ENCODE results near the gene CFAP52. TPM values are rescaled to one million over a fixed set of nuclear protein-coding genes. Genes with fewer than 3 reads are reported as not detected.
"Not testable (repeated sequence)": the region's sequence is repeated elsewhere in the genome, so short reads cannot be mapped to it uniquely, and the experiment has no call there.

Gene CFAP52
- polyA plus RNA-seq, result not detected

- Mint-ChIP-seq H3K36me3 (peaks cover 2% of the 10 kb centered on the region), H3K4me3 (peak within 1 kb of the TSS; percentile 97 to 100 (median 98)), H3K4me1 (peaks cover 14 to 33% (median 17%) of the 10 kb centered on the region in 3 donors), H3K27me3 (peaks cover 2% of the 10 kb centered on the region), H3K9me3 (no peaks in the 10 kb centered on the region), H3K27ac (peak within 1 kb of the TSS; percentile 95 to 97 (median 96))
These were observed at the start of gene CFAP52 for GRCh38 chr17:9576521-9577372. TSS of gene CFAP52 (plus strand) at chr17:9576642. CDS start at chr17:9576696, 54 bp downstream.

DNA sequence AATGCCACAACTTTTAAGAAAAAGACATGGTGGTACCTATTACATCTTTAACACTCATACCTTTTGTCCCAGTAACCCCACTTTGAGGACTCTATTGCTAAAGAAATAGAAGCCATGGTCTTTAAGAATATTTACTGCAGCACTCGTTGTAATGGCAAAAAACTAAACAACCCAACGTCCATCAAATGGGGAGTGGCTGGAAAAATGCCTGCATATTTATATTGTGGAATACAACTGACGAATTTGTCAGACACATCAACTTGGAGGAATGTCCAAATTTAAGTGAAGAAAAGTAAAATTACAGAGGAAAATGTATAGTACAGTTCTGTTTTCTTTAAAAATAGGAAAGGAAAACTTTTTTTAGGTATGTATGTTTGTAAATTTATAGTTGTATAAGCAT lies 48.7 kb upstream of the CFAP52 start:
- H3K27me3 Mint-ChIP-seq, result no peaks in the 10 kb centered on the region
- H3K9me3 Mint-ChIP-seq, result no peaks in the 10 kb centered on the region

GRCh38 chr17:9529033-9529700 lies 47.3 kb upstream of the CFAP52 start:
- Mint-ChIP-seq H3K27me3 (no peaks in the 10 kb centered on the region), H3K4me1 (peaks cover 0 to 2% (median 0%) of the 10 kb centered on the region in 3 donors), H3K27ac (no peak overlapping the region), H3K36me3 (peaks cover 8% of the 10 kb centered on the region), H3K4me3 (no peak overlapping the region), H3K9me3 (no peaks in the 10 kb centered on the region)

More for the DNA sequence above, 48.7 kb upstream of the CFAP52 start:
- H3K4me1 Mint-ChIP-seq, result no peaks in the 10 kb centered on the region
- H3K36me3 Mint-ChIP-seq, result peaks cover 8% of the 10 kb centered on the region
- no peak overlapping the region for H3K4me3 Mint-ChIP-seq
- no peak overlapping the region for H3K27ac Mint-ChIP-seq

DNA sequence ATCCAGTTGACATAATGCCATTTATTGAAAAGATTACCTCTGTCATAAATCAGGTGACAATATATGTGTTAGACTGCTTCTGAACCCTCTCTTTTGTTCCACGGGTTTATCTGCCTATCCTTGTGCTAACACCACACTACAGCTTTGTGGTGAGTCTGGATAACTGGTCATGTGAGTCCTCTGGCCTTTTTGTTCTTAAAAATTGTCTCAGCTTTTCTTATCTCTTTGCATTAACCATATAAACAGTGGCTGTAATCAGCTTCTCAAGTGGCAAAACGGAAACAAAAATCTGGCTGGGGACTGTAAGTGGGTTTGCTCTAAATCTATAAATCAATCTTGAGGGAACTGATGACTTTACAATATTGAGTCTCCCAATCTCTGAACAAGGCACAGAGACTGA lies 45.4 kb upstream of the CFAP52 start:
- H3K27me3 Mint-ChIP-seq, result no peaks in the 10 kb centered on the region
- peaks cover 0 to 2% (median 0%) of the 10 kb centered on the region in 3 donors for H3K4me1 Mint-ChIP-seq
- H3K36me3 Mint-ChIP-seq, result peaks cover 2% of the 10 kb centered on the region
- no peaks in the 10 kb centered on the region for H3K9me3 Mint-ChIP-seq
- no peak overlapping the region for H3K27ac Mint-ChIP-seq
- no peak overlapping the region for H3K4me3 Mint-ChIP-seq

DNA sequence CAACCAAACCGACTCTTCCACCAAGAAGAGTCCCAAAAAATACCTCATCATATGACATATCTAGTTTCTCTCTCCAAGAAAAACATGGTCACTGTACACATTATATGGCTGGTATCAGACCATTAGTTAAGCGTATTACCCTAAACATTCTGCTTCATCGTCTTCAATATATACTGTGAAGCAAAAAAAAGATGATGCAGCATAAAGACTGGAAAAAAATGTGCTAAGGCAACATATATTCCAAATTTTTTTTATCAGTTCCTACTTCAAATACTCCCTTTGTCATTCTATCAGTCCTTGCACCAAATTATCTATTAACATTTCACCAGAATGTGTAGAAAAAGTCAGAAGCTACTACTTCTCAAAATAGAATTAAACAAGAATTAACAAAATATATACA lies 43.7 kb upstream of the CFAP52 start:
- Mint-ChIP-seq H3K27me3 (no peaks in the 10 kb centered on the region), H3K27ac (no peak overlapping the region), H3K4me1 (peaks cover 0 to 2% (median 0%) of the 10 kb centered on the region in 3 donors), H3K36me3 (peaks cover 2% of the 10 kb centered on the region), H3K4me3 (no peak overlapping the region), H3K9me3 (no peaks in the 10 kb centered on the region)

DNA sequence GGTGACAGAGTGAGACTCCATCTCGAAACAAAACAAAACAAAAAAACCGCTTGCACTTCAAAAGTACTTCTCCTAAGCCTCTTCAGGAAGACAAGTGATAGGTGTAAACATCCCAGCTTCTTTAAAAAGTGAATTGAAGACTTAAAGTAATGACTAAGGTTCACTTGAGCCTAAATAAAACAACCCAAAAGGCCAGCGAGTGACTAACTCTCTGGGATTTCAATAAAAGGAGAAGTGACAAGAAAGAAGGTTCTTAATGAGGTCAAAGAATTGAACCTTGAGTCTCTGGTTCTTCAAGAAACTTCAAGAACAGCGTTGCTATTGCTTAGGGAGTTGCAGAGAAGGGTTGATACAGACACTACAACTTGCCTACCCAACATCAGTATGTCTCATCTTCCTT lies 43.0 kb upstream of the CFAP52 start:
- no peak overlapping the region for H3K27ac Mint-ChIP-seq

DNA sequence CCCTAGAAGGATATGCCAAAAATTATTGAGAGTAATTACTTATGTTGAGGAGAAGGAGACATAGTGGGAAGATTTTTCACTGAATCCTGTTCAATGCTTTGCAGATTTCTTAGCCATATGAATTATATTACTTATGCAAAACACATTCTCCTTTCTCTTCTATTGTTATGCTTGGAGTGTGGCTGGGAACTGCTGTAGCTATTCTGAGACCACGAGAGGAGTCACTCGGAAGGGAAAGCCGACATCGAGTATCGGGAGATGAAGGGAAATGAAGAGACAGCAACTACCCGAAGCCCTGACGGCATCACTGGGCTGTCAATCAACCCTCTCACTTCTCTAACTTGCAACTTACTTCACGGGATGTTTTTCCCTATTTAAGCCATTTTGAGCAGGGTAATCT lies 40.4 kb upstream of the CFAP52 start:
- H3K27ac Mint-ChIP-seq, result no peak overlapping the region
- H3K27me3 Mint-ChIP-seq, result no peaks in the 10 kb centered on the region
- H3K4me1 Mint-ChIP-seq, result peaks cover 0 to 2% (median 0%) of the 10 kb centered on the region in 3 donors
- H3K9me3 Mint-ChIP-seq, result no peaks in the 10 kb centered on the region
- no peak overlapping the region for H3K4me3 Mint-ChIP-seq
- peaks cover 8% of the 10 kb centered on the region for H3K36me3 Mint-ChIP-seq

More for the DNA sequence above, 43.0 kb upstream of the CFAP52 start:
- Mint-ChIP-seq H3K36me3 (peaks cover 2% of the 10 kb centered on the region), H3K9me3 (no peaks in the 10 kb centered on the region), H3K27me3 (no peaks in the 10 kb centered on the region), H3K4me3 (no peak overlapping the region), H3K4me1 (peaks cover 0 to 2% (median 0%) of the 10 kb centered on the region in 3 donors)

- H3K4me1 Mint-ChIP-seq, result peaks cover 0 to 2% (median 0%) of the 10 kb centered on the region in 3 donors
- no peak overlapping the region for H3K27ac Mint-ChIP-seq
- H3K4me3 Mint-ChIP-seq, result no peak overlapping the region
- no peaks in the 10 kb centered on the region for H3K27me3 Mint-ChIP-seq
- H3K9me3 Mint-ChIP-seq, result no peaks in the 10 kb centered on the region
- peaks cover 6% of the 10 kb centered on the region for H3K36me3 Mint-ChIP-seq
These were observed 39.2 kb upstream of the CFAP52 start for GRCh38 chr17:9537177-9537776.

- H3K9me3 Mint-ChIP-seq, result no peaks in the 10 kb centered on the region
- H3K4me1 Mint-ChIP-seq, result peaks cover 0 to 2% (median 0%) of the 10 kb centered on the region in 3 donors
- H3K4me3 Mint-ChIP-seq, result no peak overlapping the region
- peaks cover 6% of the 10 kb centered on the region for H3K36me3 Mint-ChIP-seq
- no peaks in the 10 kb centered on the region for H3K27me3 Mint-ChIP-seq
- no peak overlapping the region for H3K27ac Mint-ChIP-seq
These were observed 37.8 kb upstream of the CFAP52 start for GRCh38 chr17:9538626-9539025.

- H3K4me1 Mint-ChIP-seq, result peaks cover 0 to 2% (median 0%) of the 10 kb centered on the region in 3 donors
- no peaks in the 10 kb centered on the region for H3K9me3 Mint-ChIP-seq
- no peaks in the 10 kb centered on the region for H3K27me3 Mint-ChIP-seq
- no peak overlapping the region for H3K27ac Mint-ChIP-seq
- no peak overlapping the region for H3K4me3 Mint-ChIP-seq
- peaks cover 12% of the 10 kb centered on the region for H3K36me3 Mint-ChIP-seq
These were observed 34.7 kb upstream of the CFAP52 start for GRCh38 chr17:9541718-9542117.

GRCh38 chr17:9544221-9544620 lies 32.2 kb upstream of the CFAP52 start:
- Mint-ChIP-seq H3K27ac (no peak overlapping the region), H3K36me3 (peaks cover 12% of the 10 kb centered on the region)

DNA sequence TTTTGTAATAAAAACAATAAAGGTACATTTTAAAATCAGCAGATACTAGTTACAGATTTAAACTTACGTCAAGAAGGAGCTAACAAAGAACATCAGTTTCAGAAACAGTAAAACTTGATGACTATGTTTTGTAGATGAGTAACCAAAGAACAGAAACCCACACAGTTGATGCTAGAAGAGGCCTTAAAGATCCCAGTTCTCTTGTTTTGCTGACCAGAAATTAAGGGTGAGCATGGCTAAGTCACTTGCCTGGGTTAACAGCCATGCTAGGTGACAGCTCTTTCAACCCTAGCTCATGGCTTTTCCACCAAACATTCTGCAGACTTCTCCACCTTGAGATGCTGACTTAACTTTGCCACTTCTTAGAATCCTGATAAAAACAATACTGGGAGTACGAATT lies 27.2 kb upstream of the CFAP52 start:
- Mint-ChIP-seq H3K4me3 (no peak overlapping the region), H3K27ac (no peak overlapping the region), H3K27me3 (no peaks in the 10 kb centered on the region), H3K36me3 (peaks cover 9% of the 10 kb centered on the region), H3K4me1 (peaks cover 0 to 2% (median 0%) of the 10 kb centered on the region in 3 donors), H3K9me3 (no peaks in the 10 kb centered on the region)

More at GRCh38 chr17:9544221-9544620, 32.2 kb upstream of the CFAP52 start:
- Mint-ChIP-seq H3K4me3 (no peak overlapping the region), H3K9me3 (no peaks in the 10 kb centered on the region), H3K27me3 (no peaks in the 10 kb centered on the region), H3K4me1 (peaks cover 0 to 2% (median 0%) of the 10 kb centered on the region in 3 donors)

DNA sequence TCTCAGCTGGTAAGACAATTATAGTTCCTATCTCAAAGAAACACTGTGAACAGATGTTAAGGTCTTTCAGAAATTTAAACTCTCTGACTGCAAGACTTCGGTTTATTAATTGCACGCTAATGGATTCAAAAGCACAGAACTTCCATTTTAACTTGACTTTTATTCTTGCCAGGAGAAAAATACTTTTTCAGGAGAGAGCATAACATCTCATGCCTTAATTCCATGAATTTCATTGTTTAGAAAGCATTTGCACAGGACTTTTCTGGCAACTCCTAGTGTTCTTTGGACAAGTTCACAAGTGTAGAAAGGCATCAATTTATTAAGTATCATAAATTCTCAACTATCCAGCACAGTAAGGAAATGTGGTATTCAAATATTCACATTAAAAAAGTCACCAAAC lies 23.3 kb upstream of the CFAP52 start:
- Mint-ChIP-seq H3K27ac (no peak overlapping the region), H3K27me3 (no peaks in the 10 kb centered on the region), H3K4me3 (no peak overlapping the region), H3K4me1 (no peaks in the 10 kb centered on the region), H3K36me3 (peaks cover 9% of the 10 kb centered on the region), H3K9me3 (no peaks in the 10 kb centered on the region)

DNA sequence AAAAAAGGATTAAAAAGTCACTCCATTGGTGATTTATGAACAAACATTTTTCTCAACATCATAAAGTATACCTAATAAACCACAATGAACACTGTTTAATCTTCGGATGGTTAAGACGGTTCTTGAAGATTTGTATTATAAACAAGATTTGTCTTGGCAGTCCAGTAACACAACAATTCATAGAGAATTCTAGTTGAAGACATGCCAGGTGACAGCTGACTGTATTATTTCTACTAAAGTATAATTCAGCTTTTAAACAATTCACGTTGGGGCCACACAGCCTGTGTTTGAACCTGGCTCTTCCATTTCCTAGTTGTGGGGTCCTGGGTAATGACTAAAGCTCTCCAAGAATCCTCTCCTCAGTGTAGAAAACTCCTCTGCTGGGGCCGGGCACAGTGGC lies 22.8 kb upstream of the CFAP52 start:
- Mint-ChIP-seq H3K36me3 (peaks cover 9% of the 10 kb centered on the region), H3K4me1 (no peaks in the 10 kb centered on the region), H3K27ac (no peak overlapping the region), H3K4me3 (no peak overlapping the region), H3K27me3 (no peaks in the 10 kb centered on the region), H3K9me3 (no peaks in the 10 kb centered on the region)

DNA sequence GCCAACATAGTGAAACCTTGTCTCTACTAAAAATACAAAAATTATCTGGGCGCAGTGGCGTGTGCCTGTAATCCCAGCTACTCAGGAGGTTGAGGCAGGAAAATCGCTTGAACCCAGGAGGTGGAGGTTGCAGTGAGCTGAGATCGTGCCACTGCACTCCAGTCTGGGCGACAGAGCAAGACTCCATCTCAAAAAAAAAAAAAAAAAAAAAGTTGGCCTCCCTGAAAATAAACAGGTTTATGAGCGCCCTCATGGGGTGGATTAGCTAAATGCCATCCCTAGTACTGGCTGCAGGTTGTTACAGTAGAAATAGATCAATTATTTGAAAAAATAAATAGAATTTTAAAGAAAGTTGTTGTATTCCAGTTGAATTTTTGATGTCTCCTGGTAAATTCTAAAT lies 21.7 kb upstream of the CFAP52 start:
- H3K36me3 Mint-ChIP-seq, H3K27me3 Mint-ChIP-seq, H3K27ac Mint-ChIP-seq, H3K9me3 Mint-ChIP-seq, H3K4me1 Mint-ChIP-seq, H3K4me3 Mint-ChIP-seq: not testable (repeated sequence)
